ENCODE results near the gene SEC61A1.
A peak's percentile ranks its signal among the peaks of the same experiment; 100 is the strongest.

SEC61A1 gene

DNA sequence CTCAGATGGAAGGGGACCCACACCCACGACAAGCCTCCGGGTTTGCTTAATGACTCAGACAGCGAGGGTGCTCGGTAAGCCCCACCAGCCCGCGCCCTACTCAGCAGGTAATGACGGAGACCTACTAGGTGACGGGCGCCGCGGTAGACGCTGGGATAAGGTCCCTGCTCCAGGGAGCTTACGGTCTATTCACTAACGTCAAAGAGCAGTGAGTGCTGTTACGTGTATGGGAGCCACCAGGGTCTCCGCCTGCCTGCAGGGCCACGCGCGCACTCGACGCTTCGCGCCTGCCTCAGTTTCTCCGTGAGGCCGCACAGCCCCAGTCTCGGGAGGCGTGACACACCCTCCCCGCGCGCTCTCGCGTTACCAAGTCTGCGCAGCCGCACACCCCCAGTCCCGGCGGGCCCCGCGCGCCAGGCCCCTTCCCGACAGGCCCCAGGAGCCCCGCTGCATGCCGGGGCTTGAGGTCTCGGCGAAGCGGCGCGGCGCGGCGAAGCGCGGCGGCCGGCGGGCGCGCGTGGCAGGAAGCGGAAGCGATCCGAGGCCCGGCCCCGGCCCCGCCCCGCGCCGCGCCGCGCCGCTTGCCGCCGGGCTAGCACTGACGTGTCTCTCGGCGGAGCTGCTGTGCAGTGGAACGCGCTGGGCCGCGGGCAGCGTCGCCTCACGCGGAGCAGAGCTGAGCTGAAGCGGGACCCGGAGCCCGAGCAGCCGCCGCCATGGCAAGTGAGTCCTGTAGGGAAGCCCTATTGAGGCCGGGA is at the start of gene SEC61A1:
SEC61A1 (plus strand) TSS at position 601 of the 758 bp plus-strand sequence; CDS start at position 717, 116 bp downstream.
- peak; percentile 94 to 95 for DNase-seq

DNA sequence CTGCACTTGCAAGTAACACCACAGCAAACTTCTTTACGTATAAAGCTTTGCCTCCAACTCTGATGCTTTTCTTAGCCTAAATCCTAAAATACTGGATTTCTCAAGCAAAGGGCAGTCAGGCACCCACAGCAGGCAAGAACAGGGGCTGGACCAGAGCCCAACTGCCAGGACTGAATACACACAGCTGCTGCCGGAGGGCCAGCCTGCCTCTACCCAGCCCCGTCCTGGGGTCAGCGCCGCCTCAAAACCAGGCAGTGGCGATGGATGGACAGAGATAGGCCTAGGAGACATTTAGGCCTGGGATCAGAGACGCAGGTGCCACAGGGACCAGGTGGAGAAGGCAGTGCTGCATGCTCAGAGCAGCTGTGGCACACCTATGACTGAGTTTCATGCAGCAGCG is 47.6 kb upstream of the SEC61A1 start:
- no peak for DNase-seq

DNA sequence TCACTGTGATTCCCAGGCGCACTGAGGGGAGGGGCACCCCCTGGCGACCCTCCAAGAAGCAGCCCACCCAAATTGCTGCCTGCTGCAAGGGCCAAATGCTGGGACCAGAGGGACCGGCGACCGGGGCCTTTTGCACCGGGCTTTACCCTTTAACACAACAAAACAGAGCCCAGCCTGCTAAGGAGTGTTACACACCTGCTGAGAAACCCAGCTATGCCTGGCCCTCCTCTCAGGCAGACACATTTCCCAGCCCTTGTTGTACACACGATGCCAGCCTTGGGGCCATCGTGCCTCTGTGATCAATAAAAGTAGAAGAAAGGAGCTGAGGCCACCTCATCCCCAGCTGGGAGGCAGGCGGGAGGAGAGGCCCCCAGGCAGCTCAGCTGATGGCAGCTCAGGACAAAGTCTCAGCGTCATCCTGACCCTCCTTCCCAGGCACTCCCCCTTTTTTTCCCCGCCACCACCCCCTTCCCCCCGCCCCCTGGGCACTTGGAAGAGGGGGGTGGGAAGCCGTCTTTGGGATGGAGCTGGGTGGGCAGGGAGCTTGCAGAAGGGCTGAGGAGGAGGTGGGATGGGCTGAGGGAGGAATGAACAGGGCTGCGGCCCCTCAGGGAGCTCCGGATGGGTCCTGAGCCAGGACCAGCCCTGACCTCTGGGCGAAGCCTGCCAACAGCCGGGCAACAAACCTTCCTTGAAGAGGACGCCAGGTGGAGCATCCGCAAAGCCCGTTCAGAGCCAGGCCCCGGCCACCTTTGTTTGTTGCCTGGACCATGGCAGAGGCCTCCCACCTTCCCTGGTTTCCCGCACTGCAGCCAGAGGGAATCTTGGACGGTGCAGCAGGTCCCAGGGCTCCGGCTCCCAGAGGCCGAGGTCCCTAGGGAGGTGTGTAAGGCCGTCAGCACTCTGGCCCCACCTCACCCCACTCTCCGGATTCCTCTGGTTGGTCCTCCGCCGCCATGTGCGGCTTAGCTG is 45.9 kb upstream of the SEC61A1 start:
- no peak for DNase-seq

DNA sequence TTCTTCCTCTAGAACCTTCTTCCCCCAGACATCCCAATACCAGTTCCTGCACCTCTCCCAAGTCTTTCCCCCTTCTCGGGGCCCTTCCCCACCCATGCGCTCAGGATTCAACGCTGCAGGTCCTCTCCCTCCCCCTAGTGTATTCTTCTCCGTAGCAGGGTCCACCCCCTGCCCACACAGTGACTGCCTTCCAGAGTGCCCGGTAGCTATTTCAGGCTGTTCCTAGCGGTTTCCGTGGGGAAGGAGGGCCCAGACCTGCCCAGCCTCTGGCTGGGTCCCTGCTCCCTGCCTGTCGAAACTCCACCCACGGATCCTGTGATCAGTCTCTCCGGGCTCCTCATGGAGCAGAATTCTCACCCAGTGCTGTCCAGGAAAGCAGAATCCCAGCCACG is 45.2 kb upstream of the SEC61A1 start:
- DNase-seq, result no peak

DNA sequence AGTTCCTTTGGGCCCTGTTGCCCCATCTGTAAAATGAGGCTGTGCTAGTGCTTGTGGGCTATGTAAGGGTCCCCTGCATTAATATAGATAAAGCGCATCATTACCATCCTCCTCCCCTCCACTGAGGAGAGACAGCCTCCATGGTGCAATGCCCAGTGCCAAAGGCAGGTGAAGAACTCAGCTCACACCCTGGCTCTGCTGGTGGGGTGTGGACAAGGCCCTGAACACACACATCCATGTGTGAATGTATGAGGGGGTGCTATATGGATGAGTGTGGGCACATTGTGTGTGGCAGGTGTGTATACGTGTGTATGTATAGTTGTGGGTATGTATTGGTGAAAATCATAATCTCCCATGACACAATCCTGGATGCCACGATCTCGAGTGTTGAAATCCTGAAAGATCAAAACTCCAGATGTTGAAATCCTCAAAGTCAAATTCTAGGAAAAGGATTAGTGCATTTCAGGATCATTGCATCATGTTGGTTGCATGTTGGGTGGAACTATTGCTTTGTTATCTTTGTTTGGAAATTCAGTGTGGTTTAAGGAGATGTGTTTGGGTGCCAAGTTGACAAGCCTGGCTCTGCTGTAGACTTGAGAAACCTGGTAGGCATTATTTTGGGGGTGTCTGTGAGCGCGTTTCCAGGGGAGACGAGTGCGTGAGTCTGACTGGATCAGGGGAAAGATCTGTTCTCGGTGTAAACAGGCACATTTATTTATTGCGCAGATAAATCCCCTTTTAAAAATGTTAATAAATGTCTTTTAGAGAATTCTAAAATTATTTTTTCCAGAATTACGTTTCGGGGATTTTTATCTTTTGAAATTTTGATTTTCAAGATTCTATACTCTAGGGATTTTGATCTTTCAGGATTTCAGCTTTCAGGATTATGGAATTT is 42.0 kb upstream of the SEC61A1 start:
- DNase-seq, result no peak

DNA sequence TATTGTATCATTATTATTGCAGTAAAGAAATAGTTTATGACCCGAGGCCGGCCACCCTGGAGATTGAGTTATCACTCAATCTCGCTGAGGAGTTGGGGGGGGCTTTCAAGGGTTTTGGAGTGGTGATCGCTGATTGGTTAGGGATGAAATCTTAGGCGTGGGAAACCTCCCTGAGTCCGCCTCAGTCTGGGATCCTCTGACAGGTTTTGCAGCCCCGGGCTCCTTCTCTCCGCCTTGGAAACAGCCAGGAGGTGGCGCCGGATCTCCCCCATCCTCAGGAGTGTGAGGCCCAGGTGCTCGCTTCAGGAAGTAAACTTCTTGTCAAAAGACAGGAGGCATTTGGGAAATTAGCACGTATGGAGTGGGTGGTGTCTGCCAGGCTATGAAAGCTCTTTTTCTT is 41.1 kb upstream of the SEC61A1 start:
- DNase-seq, result peak in 1 of 2 donors; percentile 0

DNA sequence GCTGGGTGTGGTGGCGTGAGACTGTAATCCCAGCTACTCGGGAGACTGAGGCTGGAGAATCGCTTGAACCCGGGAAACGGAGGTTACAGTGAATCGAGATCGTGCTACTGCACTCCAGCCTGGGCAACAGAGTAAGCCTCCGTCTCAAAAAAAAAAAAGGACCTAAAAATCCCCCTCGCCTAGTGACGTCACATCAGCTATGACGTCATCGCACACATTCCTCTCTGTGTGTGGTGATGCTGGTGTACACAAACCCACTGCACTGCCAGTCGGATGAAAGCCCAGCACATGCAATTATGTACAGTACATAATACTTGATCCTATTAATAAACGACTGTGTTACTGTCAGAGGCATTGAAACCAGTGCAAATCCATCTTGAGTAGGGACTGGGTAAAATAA is 40.2 kb upstream of the SEC61A1 start:
- no peak for DNase-seq

DNA sequence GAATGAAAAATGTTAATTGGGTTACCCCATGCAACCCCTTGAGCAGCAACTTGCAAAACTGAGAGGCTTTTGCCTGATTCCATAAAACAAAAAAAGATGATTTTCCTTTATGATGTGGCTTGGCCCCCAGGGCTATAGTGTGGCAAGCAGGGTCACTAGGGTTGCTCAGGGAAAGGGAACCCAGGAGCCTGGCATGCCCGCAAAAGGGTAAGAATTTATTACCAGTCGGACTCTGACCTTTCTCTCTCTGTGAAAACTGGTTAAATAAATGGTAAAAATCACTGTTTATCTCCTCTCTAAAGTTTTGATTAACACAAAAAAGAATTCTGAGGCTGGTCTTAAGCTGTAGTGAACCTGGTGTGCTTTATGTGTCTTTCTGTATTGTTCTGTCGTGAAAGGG is 37.7 kb upstream of the SEC61A1 start:
- no peak for DNase-seq

DNA sequence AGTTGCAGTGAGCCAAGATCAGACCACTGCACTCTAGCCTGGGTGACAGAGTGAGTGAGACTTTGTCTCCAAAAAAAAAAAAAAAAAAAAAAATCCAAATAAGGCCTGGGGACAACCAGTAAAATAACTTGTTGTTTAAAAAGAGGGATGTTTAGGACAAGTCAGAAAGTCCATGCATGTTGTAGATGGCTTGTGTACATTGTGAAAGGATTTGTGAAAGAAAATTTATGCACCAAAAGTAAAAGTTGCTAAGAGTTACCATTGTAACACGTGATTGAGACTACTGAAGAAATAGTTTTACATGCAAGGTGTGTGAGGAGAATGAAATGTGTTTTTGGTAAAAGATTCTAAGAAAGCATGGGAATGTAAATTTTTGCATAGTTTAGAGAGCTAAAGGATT is 35.7 kb upstream of the SEC61A1 start:
- DNase-seq, result no peak

DNA sequence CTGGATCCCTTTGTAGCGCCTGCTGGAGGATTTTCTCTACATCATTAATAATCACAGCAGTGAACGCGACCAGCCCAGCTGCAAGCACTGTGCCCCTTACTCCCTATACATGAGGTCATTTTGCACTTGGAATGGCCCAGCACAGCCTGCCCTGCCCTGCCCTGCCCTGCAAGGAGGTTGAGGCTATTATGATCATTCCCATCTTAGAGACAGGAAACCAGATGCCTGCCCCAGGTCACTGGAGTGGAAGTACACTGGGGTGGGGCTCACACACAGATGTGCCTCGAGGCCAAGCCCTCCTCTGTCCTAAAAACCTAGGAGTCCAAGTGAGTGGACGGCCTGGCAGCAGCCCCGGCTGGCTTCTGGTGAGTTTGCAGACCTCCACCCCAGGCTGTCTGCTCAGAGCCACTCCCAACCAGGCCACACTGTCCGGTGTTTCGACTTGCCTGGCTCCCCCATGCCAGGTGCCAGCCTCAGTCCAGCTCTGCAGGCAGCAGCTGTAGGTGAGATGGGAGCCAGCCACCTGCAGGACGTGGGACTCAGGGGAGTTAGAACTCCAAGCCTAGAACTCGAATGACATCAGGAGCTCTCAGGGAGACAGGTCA is 30.4 kb upstream of the SEC61A1 start:
- no peak for DNase-seq

DNA sequence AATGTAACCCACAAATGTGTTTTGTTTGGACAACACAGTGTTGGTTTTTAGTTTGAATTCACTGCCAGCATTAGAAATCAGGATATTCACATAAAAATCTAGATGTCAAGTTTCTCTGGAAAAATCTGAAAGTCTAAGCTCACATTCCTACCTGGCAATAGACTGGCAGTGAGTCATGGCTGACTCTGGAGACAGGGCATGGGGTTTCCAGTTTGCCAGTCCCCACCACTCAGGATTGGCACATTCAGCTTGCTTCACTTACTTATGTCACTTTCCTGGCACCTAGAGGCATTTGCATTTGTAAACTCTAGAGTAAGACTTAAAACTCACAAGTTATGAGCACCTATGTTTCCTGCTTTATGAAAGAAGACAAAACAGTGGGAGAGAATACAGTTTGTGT is 19.1 kb upstream of the SEC61A1 start:
- DNase-seq, result no peak

DNA sequence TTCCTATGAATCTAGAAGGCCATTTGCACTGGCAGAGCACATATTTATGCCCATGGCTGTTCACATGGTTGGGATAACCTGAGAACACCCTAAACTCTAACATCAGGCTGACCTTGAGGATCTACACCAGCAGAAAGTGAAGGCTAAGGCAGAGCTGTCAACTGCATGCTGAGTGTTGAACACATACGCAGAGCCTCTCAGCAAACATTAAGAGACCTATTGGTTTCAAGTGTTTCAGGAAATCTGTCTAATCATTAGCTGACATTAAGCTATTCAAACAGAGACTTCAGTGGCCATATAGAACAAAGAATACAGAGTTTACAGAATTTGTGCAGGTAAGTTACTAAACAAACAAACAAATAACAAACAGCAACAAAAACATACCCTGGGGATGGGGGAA is 16.1 kb upstream of the SEC61A1 start:
- no peak for DNase-seq

DNA sequence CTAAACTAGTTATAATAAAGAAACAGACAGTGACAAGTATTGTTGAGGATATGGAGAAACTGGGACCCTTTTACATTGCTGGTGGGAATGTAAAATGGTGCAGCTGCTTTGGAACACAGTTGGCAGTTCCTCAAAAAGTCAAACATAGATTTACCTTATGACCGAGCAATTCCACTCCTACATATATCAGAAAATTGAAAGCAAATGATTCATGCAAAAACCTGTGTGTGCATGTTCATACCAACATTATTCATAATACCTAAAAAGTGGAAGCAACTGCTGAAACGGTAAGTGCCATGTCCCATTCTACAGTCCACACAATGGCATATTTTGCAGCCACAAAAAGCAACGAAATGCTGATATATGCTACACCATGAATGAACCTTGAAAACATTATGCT is 12.2 kb upstream of the SEC61A1 start:
- DNase-seq, result no peak

DNA sequence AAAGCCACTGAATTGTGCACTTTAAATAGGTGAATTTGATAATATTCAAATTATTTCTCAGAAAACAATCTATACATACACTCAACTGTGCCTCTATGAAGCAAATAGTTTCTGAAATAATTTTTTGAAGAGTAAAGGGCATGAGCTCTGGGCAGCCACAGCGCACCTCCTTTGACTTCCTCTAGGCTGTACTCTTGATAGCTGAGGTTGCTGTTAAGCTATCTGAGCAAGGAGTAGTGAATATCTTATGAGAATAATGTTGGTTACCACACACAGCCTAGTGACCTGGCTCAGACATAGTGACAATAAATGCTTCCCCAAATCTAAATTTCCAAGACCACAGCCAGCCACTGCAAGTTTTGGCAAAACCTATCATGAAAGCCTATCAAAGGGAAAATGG is 11.6 kb upstream of the SEC61A1 start:
- no peak for DNase-seq

DNA sequence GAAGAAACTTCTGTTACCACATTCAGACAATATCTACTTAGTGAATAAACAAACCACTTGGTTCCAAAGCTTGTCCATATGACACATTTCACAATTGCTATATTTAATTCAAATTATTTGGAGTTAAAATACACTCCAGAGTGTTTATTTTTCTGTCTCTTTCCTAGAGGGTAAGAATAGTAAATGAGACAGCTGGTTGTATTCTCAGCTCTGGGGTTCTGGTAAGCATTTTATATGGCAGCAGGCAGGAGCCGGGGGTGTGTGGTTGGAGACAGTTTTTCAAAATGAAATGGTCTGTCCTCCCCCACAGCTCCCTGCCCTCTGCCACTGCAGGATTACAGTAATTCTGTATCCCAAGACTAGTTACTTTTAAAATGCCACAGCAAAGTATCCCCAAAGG is 10.9 kb upstream of the SEC61A1 start:
- no peak for DNase-seq

DNA sequence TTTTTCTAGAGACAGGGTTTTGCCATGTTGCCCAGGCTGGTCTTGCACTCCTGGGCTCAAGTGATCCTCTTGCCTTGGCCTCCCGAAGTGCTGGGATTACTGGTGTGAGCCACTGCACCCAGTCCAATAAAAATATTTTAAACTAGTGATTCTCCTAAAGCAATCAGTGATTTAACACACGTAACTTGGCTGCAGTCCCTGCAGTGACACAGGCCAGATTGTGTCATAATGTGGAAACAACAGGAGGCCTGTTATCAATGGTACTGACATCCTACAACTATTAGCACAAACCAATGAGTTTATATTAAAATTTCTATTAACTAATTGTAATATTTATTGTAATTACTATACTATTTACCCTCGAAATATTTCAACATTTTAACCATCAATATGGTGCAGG is 1.6 kb upstream of the SEC61A1 start:
- DNase-seq, result no peak

DNA sequence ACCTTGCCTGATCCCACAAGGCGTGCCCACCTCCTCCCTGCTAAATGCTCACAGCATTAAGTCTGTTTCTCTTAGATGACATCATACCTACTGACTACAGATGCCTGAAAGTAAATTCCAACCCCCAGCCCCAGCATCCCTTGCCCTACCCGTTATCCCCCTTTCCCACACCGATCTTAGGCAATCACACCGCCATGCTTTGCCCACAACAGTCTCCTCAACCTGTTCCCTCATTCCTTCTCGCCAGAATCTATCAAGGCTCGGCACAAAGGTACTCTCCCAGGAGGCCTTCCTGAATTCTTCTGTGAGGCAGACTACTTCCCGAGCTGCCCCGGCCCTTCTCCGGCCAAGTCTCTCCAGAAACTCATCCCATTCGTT is 789 bp upstream of the SEC61A1 start:
- DNase-seq, result no peak

DNA sequence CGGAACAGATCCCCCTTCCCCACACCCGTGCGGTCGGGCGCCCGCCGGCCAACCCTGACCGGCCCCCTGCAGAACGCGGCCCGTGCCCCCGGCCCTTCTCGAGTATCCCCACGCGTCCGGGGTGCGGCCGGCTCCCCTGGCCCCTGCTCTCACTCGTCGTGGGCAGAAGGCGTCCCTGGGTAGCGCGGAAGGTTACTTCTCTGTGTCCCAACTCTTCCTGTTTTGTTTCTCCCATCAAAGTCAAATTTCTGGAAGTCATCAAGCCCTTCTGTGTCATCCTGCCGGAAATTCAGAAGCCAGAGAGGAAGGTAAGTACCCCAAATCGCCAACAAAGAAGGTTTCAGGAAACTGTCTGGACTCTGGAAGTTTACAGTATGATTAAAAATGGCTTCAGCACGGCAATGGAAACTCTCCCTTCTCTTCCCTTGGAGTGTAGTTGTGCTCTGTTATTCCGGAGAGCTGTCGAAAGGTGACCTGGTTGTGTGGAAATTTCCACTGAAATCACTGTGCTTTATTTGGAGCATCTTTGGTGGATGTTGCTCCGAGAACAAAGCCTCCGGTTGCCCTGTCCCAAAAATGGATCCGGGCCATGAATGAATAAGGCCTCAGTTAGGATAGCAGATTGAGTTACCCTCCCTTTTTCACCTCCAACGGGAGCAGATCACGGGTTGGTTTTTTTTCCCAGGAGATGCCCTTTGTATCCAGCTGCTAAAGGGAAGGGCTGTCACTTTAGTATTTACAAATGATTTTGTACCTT is 536 bp downstream of the SEC61A1 start:
- peak in 1 of 2 donors; percentile 18 for DNase-seq

DNA sequence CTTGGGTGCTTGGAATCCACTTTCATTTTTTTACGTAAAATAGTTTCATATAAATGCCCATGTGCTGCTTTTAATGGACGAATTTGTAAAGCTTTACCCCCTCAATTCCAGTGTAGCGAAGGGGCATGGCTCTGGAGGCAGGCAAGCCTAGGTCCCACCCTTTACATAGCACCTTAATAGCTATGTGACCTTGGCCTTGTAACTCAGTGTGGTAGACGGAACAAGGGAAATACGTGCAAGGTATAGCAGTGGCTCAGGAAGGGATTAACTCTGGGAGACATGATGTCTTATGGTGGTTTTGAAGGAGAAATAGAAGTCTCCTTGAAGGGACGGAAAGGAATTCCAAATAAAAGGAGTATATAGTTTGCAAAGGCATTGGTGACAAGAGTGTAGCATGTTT is 1.4 kb downstream of the SEC61A1 start:
- DNase-seq, result no peak

DNA sequence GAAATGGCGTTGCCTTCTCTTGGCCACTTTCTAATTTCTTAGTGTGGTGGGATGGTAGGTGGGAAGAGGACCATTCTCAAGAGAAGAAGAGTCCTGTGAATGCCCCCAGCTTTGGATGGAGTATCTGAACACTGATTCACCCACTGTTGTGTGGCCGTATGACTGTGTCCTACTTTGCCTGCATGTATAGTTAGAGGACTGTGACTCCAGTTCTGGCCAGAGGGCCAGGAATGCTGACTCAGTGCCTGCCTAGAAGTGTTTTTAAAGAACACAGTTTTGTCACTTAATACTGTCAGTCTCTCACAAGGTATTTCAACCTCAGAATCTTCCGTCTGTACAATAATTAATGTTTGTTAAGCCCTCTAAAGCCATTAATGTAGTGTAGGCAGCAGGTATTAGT is 2.1 kb downstream of the SEC61A1 start:
- no peak for DNase-seq

DNA sequence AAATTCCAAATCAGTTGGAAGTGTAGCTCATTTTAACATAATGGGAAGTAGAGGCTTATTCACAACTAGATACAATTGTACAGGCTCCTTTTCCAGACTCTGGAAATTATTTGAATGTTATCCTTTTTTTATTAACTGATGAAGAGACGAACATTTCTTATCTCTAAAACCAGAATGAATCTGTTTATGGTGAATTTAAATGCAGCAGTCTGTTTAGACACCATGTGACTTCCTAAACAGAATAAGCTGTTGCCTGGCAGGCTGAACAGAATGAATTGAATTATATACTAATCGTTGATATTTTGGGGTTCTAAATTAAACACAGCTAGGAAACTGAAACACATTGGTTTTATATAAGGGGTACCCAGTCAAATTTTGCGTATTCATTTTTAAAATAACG is 4.0 kb downstream of the SEC61A1 start:
- no peak for DNase-seq

Measured in CD4-positive, alpha-beta T cell treated with Interleukin-1 beta for 1 hour (primary cell).